Body of pancreas (tissue), 4 donors: ENCODE measurements around the gene NLGN1.

ENCODE experiments used
- POLR2A ChIP-seq, 3 donors: fragments of 450-650 bp; IDR thresholded peaks; one replicate each; pipeline ENCODE4 v1.6.1; 2016; ENCODE audit warnings: antibody characterized with exemption in 3 of 3, mild to moderate bottlenecking in 2 of 3
- TF ChIP-seq, protein P1 (sequence below), 7 experiments: fragments of 450-650 bp in 4 of 7; fragments of 200-600 bp in 3 of 7; sonication (generic) in 3 of 7; IDR thresholded peaks; one replicate each; pipeline ENCODE4 v1.5.1; 2016 to 2019; ENCODE audit warnings: antibody characterized with exemption in 7 of 7

DNA sequence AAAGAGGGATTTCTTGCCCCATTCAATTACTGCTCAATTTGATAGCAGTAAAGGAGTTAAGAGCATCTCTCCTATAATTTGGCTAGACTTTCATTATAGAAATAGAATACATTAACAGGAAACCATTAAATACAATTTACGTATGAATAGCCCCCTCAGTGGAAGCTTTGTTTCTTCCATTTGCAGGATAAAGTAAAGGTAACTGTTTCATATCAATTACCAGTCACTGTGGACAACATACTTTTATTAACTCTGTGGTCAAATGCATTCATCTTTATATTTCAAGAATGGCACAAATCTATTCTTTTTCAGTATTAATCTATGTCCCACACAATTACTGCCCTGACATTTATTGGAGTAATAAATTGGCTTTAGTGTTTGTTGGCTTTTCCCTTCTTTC, 613.4 kb downstream of the NLGN1 start:
- TF ChIP-seq, protein P1, sequence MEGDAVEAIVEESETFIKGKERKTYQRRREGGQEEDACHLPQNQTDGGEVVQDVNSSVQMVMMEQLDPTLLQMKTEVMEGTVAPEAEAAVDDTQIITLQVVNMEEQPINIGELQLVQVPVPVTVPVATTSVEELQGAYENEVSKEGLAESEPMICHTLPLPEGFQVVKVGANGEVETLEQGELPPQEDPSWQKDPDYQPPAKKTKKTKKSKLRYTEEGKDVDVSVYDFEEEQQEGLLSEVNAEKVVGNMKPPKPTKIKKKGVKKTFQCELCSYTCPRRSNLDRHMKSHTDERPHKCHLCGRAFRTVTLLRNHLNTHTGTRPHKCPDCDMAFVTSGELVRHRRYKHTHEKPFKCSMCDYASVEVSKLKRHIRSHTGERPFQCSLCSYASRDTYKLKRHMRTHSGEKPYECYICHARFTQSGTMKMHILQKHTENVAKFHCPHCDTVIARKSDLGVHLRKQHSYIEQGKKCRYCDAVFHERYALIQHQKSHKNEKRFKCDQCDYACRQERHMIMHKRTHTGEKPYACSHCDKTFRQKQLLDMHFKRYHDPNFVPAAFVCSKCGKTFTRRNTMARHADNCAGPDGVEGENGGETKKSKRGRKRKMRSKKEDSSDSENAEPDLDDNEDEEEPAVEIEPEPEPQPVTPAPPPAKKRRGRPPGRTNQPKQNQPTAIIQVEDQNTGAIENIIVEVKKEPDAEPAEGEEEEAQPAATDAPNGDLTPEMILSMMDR (IDR thresholded peaks at IDR 0.05), result no peak
- TF ChIP-seq POLR2A (IDR thresholded peaks at IDR 0.05), result no peak
